ENCODE results near the gene BCR. TPM values are rescaled to one million over a fixed set of nuclear protein-coding genes. Genes with fewer than 3 reads are reported as not detected.
A peak's percentile ranks its signal among the peaks of the same experiment; 100 is the strongest.

The BCR gene
- total and polyA plus RNA-seq, 2 donors (not counting 1 experiment from before 2014, with no cell fraction given), result 30.2 to 46.4 TPM

DNA sequence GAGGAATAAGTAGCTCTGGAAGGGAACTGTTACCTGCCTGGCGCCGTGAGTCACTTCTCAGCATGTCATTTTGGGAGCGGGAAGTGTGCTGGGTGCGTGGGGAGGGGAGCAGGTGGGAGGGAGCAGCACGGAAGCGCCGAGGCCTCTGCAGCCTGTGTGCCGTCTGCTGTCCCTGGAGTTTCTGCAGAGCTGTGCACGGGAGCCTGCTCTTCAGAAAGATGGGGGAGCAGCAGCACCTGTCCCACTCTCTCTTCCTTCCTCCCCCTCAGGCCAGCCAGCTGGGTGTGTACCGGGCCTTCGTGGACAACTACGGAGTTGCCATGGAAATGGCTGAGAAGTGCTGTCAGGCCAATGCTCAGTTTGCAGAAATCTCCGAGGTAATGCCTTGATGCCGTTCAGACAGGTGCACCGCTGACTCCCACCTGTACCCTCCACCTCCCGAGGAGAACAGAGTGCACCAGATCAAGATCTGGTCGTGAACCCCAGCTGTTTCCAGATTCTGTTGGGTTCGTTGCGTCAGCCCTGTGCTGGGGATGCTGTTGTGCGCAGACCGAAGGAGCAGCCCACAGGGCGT is 87.9 kb downstream of the BCR start:
- no peaks in the 10 kb centered on the region for H3K9me3 Mint-ChIP-seq (ENCODE audit: insufficient read depth)
- peaks cover 0 to 17% of the 10 kb centered on the region in 2 experiments for H3K36me3 ChIP-seq (replicated peaks in 1 of 2; ENCODE audit: control extremely low read depth in 1 of 2, control insufficient read depth in 1 of 2, extremely low read depth in 1 of 2, insufficient read depth in 2 of 2, low read length in 1 of 2)
- H3K27ac ChIP-seq (ENCODE audit: low read length in 2 of 2), result no peak overlapping the region

DNA sequence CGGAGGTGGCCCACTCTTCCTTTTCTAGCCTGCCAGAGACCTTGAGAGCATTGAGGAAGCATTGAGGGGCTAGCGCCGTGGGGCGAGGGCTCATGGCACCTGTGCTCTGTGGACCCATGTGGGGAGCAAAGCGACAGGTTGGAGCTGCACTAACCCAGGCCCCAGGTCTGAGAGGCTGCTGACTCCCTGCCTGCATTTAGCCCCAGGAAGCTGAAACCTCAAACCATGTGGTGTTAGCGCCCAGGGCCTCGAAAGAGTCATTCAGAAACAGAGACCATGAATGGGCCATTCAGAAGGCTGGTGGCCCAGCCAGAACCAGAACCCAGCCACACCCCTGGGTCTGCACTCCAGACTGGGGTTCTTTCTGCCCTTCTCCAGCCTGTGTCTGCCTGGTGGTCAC is 88.6 kb downstream of the BCR start:
- Histone ChIP-seq H3K27ac (ENCODE audit: low read length in 2 of 2) (peak overlapping the region in 1 of 2 donors; percentile 62), H3K9ac (ENCODE audit: low read length) (no peak overlapping the region), H3K27me3 (replicated peaks in 1 of 4; ENCODE audit: control extremely low read depth in 1 of 4, control insufficient read depth in 3 of 4, insufficient read depth in 4 of 4, low read length in 3 of 4) (no peaks in the 10 kb centered on the region), H3K9me3 (ENCODE audit: control extremely low read depth in 1 of 3, control insufficient read depth in 2 of 3, insufficient read depth in 1 of 3, low read length in 2 of 3) (no peaks in the 10 kb centered on the region), H4K20me1 (ENCODE audit: control insufficient read depth, insufficient read depth, low read length, poor library complexity, severe bottlenecking) (no peaks in the 10 kb centered on the region), H3K4me1 (ENCODE audit: control insufficient read depth in 2 of 2, insufficient read depth in 2 of 2, low read length in 2 of 2) (peaks cover 31 to 39% of the 10 kb centered on the region in 2 donors), H3K79me2 (ENCODE audit: control insufficient read depth, insufficient read depth, low read length) (no peaks in the 10 kb centered on the region), H3K4me3 (ENCODE audit: control extremely low read depth in 1 of 5, extremely low read depth in 1 of 5, insufficient read depth in 1 of 5, low read depth in 2 of 5, low read length in 4 of 5) (no peak overlapping the region), H2AFZ (ENCODE audit: insufficient read depth, low read depth, low read length, poor library complexity, severe bottlenecking) (no peak overlapping the region), H3K36me3 (replicated peaks in 1 of 2; ENCODE audit: control extremely low read depth in 1 of 2, control insufficient read depth in 1 of 2, extremely low read depth in 1 of 2, insufficient read depth in 2 of 2, low read length in 1 of 2) (peaks cover 0 to 23% of the 10 kb centered on the region in 2 experiments), H3K4me2 (replicated peaks; ENCODE audit: low read depth, low read length, poor library complexity, severe bottlenecking) (peak overlapping the region; percentile 66)
- ChIA-PET POLR2A (interaction anchor here (0.6 to 1.0 kb wide), 3 partner anchors 26 to 90 kb away, joined by 3 to 6 read pairs (median 4); no protein-coding TSS in a partner anchor), CTCF (interaction anchor here (0.5 to 10.8 kb wide), 5 partner anchors 20 to 364 kb away, joined by 3 to 86 read pairs (median 3); partner anchors contain the start of gene BCR)
- Mint-ChIP-seq H3K4me1 (peaks cover 37% of the 10 kb centered on the region), H3K27ac (no peak overlapping the region), H3K4me3 (no peak overlapping the region), H3K27me3 (no peaks in the 10 kb centered on the region), H3K9me3 (ENCODE audit: insufficient read depth) (no peaks in the 10 kb centered on the region)
- ATAC-seq (ENCODE audit: low read depth), result no peak
- intact Hi-C loops (cut with micrococcal nuclease), result loop anchor here (1.0 kb wide), 1 partner anchor 49 kb away; no protein-coding TSS in a partner anchor
- WGBS (ENCODE audit: insufficient coverage), result 46% methylated on average over 7 of the region's 7 CpGs
- TF ChIP-seq, protein P1, sequence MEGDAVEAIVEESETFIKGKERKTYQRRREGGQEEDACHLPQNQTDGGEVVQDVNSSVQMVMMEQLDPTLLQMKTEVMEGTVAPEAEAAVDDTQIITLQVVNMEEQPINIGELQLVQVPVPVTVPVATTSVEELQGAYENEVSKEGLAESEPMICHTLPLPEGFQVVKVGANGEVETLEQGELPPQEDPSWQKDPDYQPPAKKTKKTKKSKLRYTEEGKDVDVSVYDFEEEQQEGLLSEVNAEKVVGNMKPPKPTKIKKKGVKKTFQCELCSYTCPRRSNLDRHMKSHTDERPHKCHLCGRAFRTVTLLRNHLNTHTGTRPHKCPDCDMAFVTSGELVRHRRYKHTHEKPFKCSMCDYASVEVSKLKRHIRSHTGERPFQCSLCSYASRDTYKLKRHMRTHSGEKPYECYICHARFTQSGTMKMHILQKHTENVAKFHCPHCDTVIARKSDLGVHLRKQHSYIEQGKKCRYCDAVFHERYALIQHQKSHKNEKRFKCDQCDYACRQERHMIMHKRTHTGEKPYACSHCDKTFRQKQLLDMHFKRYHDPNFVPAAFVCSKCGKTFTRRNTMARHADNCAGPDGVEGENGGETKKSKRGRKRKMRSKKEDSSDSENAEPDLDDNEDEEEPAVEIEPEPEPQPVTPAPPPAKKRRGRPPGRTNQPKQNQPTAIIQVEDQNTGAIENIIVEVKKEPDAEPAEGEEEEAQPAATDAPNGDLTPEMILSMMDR (IDR thresholded peaks at IDR 0.05), result no peak
- TF ChIP-seq EZH2 (IDR thresholded peaks at IDR 0.05; ENCODE audit: borderline replicate concordance, insufficient read depth, low read depth, low read length, poor library complexity, severe bottlenecking), result no peak
- DNase-seq, result peak; percentile 38

More for the DNA sequence above, 87.9 kb downstream of the BCR start:
- DNase-seq (no peak), ATAC-seq (ENCODE audit: low read depth) (no peak)
- Mint-ChIP-seq H3K27me3 (no peaks in the 10 kb centered on the region), H3K4me1 (peaks cover 38% of the 10 kb centered on the region), H3K27ac (no peak overlapping the region), H3K4me3 (no peak overlapping the region)
- H4K20me1 ChIP-seq (ENCODE audit: control insufficient read depth, insufficient read depth, low read length, poor library complexity, severe bottlenecking), result no peaks in the 10 kb centered on the region
- no peak overlapping the region for H2AFZ ChIP-seq (ENCODE audit: insufficient read depth, low read depth, low read length, poor library complexity, severe bottlenecking)
- H3K79me2 ChIP-seq (ENCODE audit: control insufficient read depth, insufficient read depth, low read length), result no peaks in the 10 kb centered on the region
- H3K4me3 ChIP-seq (ENCODE audit: control extremely low read depth in 1 of 5, extremely low read depth in 1 of 5, insufficient read depth in 1 of 5, low read depth in 2 of 5, low read length in 4 of 5), result no peak overlapping the region
- H3K27me3 ChIP-seq (replicated peaks in 1 of 4; ENCODE audit: control extremely low read depth in 1 of 4, control insufficient read depth in 3 of 4, insufficient read depth in 4 of 4, low read length in 3 of 4), result no peaks in the 10 kb centered on the region
- ChIA-PET CTCF (interaction anchor here (1.0 to 10.8 kb wide), 3 partner anchors 19 to 89 kb away, joined by 3 to 86 read pairs (median 6); partner anchors contain the start of gene BCR), POLR2A (interaction anchor here (0.6 to 1.0 kb wide), 3 partner anchors 48 to 456 kb away, joined by 3 to 9 read pairs (median 4); no protein-coding TSS in a partner anchor)
- TF ChIP-seq, protein P1 (IDR thresholded peaks at IDR 0.05), result no peak
- no peak for TF ChIP-seq EZH2 (IDR thresholded peaks at IDR 0.05; ENCODE audit: borderline replicate concordance, insufficient read depth, low read depth, low read length, poor library complexity, severe bottlenecking)
- WGBS (ENCODE audit: insufficient coverage), result 91% methylated on average over 21 of the region's 22 CpGs
- H3K4me1 ChIP-seq (ENCODE audit: control insufficient read depth in 2 of 2, insufficient read depth in 2 of 2, low read length in 2 of 2), result peaks cover 31 to 39% of the 10 kb centered on the region in 2 donors
- no peak overlapping the region for H3K9ac ChIP-seq (ENCODE audit: low read length)
- no peaks in the 10 kb centered on the region for H3K9me3 ChIP-seq (ENCODE audit: control extremely low read depth in 1 of 3, control insufficient read depth in 2 of 3, insufficient read depth in 1 of 3, low read length in 2 of 3)
- no peak overlapping the region for H3K4me2 ChIP-seq (replicated peaks; ENCODE audit: low read depth, low read length, poor library complexity, severe bottlenecking)
- intact Hi-C loops (cut with micrococcal nuclease), result no loop called here

Data from B cell (primary cell).